SH-SY5Y (cell line): ENCODE results near the gene RERE.

Experiments used
- GATA2 ChIP-seq: IDR thresholded peaks from 2 replicates; pipeline ENCODE4 v1.6.1; 2011; ENCODE audit warnings: mild to moderate bottlenecking, low read depth, low read length
- GATA3 ChIP-seq: IDR thresholded peaks from 2 replicates; pipeline ENCODE4 v1.6.1; 2011; ENCODE audit warnings: low read depth, mild to moderate bottlenecking, low read length, moderate library complexity

Gene RERE

GRCh38 chr1:8651962-8652361, 165.5 kb downstream of the RERE start:
- TF ChIP-seq GATA3 (no peak), GATA2 (no peak)

- TF ChIP-seq GATA3: no peak
- TF ChIP-seq GATA2: no peak
These were observed 166.1 kb downstream of the RERE start for GRCh38 chr1:8651236-8651890.

- no peak for TF ChIP-seq GATA2
- TF ChIP-seq GATA3: no peak
These were observed 167.6 kb downstream of the RERE start for GRCh38 chr1:8649875-8650274.

- TF ChIP-seq GATA3: no peak
- TF ChIP-seq GATA2: no peak
These were observed 168.4 kb downstream of the RERE start for GRCh38 chr1:8649027-8649426.

GRCh38 chr1:8646996-8647395, 170.4 kb downstream of the RERE start:
- TF ChIP-seq GATA2 (no peak), GATA3 (no peak)

GRCh38 chr1:8646189-8646588, 171.3 kb downstream of the RERE start:
- TF ChIP-seq GATA2 (no peak), GATA3 (no peak)

- TF ChIP-seq GATA2 (no peak), GATA3 (no peak)
These were observed 173.6 kb downstream of the RERE start for GRCh38 chr1:8643542-8644536.

GRCh38 chr1:8642114-8642513, 175.3 kb downstream of the RERE start:
- TF ChIP-seq GATA3 (no peak), GATA2 (no peak)

GRCh38 chr1:8641377-8641997, 176.0 kb downstream of the RERE start:
- TF ChIP-seq GATA2: no peak
- no peak for TF ChIP-seq GATA3

GRCh38 chr1:8640950-8641349, 176.5 kb downstream of the RERE start:
- no peak for TF ChIP-seq GATA3
- no peak for TF ChIP-seq GATA2

GRCh38 chr1:8639148-8639547, 178.3 kb downstream of the RERE start:
- no peak for TF ChIP-seq GATA3
- TF ChIP-seq GATA2: no peak

- no peak for TF ChIP-seq GATA3
- no peak for TF ChIP-seq GATA2
These were observed 183.5 kb downstream of the RERE start for GRCh38 chr1:8633741-8634501.

- no peak for TF ChIP-seq GATA3
- TF ChIP-seq GATA2: no peak
These were observed 185.3 kb downstream of the RERE start for GRCh38 chr1:8632102-8632501.

- TF ChIP-seq GATA3 (no peak), GATA2 (no peak)
These were observed 186.3 kb downstream of the RERE start for GRCh38 chr1:8631163-8631562.
